HG02571 (cell line): ENCODE data around the gene GRIP2.

Source experiments
- ATAC-seq: cut with Tn5 transposase; IDR thresholded peaks from one replicate; pipeline ENCODE4 v1.9.1; 2021; ENCODE audit warnings: mild to moderate bottlenecking, moderate library complexity; ENCODE audit not compliant: unreplicated experiment

Gene GRIP2

GRCh38 chr3:14541646-14542045 lies 1.5 kb upstream of the GRIP2 start:
- ATAC-seq, result no peak

GRCh38 chr3:14540821-14541385 lies 761 bp upstream of the GRIP2 start:
- ATAC-seq, result no peak

GRCh38 chr3:14539384-14539741 lies 779 bp downstream of the GRIP2 start:
- no peak for ATAC-seq

GRCh38 chr3:14538451-14539088 lies 1.6 kb downstream of the GRIP2 start:
- no peak for ATAC-seq

- ATAC-seq, result no peak
Measured at GRCh38 chr3:14537590-14538450, 2.3 kb downstream of the GRIP2 start.

- no peak for ATAC-seq
Measured at GRCh38 chr3:14536837-14537589, 3.1 kb downstream of the GRIP2 start.

GRCh38 chr3:14536055-14536815 lies 3.9 kb downstream of the GRIP2 start:
- no peak for ATAC-seq

GRCh38 chr3:14535616-14536015 lies 4.5 kb downstream of the GRIP2 start:
- ATAC-seq, result no peak

- ATAC-seq, result no peak
Measured at GRCh38 chr3:14534516-14535191, 5.5 kb downstream of the GRIP2 start.

GRCh38 chr3:14533457-14533958 lies 6.6 kb downstream of the GRIP2 start:
- ATAC-seq, result no peak

- ATAC-seq, result no peak
Measured at GRCh38 chr3:14532691-14533456, 7.3 kb downstream of the GRIP2 start.

- no peak for ATAC-seq
Measured at GRCh38 chr3:14531856-14532395, 8.2 kb downstream of the GRIP2 start.

- no peak for ATAC-seq
Measured at GRCh38 chr3:14528081-14528480, 12.1 kb downstream of the GRIP2 start.

- ATAC-seq, result no peak
Measured at GRCh38 chr3:14525685-14526631, 14.2 kb downstream of the GRIP2 start.

GRCh38 chr3:14524920-14525660 lies 15.1 kb downstream of the GRIP2 start:
- ATAC-seq, result no peak

GRCh38 chr3:14524311-14524711 lies 15.8 kb downstream of the GRIP2 start:
- no peak for ATAC-seq

- ATAC-seq, result no peak
Measured at GRCh38 chr3:14523792-14524191, 16.4 kb downstream of the GRIP2 start.
